Astrocyte (in vitro differentiated cells and primary cell): Measurements from ENCODE around the gene GCK. TPM values are rescaled to one million over a fixed set of nuclear protein-coding genes. Genes with fewer than 3 reads are reported as not detected.
"Not testable (repeated sequence)": the region's sequence is repeated elsewhere in the genome, so short reads cannot be mapped to it uniquely, and the experiment has no call there.

Experiments used
- DNase-seq: peaks from one replicate; pipeline ENCODE4 v3.0.0-alpha.2; 2010; ENCODE audit warnings: low read depth
- FAIRE-seq: peaks from 2 replicates; lab custom pipeline; 2011; peaks lifted over from hg19 to GRCh38; lab: Jason Lieb, UNC
- H2AFZ ChIP-seq: 2 replicates; pipeline ENCODE4 v1.6.0; 2012; ENCODE audit warnings: low read depth, low read length, inconsistent platforms
- H3K27ac ChIP-seq: 2 replicates; pipeline ENCODE4 v1.5.1; 2011; ENCODE audit warnings: low read depth, low read length, inconsistent platforms
- H3K27me3 ChIP-seq: 2 replicates; pipeline ENCODE4 v1.6.0; 2011; ENCODE audit warnings: low read length, inconsistent platforms; ENCODE audit not compliant: insufficient read depth
- H3K36me3 ChIP-seq: 2 replicates; pipeline ENCODE4 v1.5.1; 2011; ENCODE audit warnings: low read length, inconsistent platforms; ENCODE audit not compliant: insufficient read depth
- H3K4me1 ChIP-seq: 2 replicates; pipeline ENCODE4 v1.5.1; 2011; ENCODE audit warnings: low read length, inconsistent platforms; ENCODE audit not compliant: insufficient read depth
- H3K4me2 ChIP-seq: 2 replicates; pipeline ENCODE4 v1.6.0; 2012; ENCODE audit warnings: low read length, inconsistent platforms
- H3K4me3 ChIP-seq: 2 replicates; pipeline ENCODE4 v1.5.1; 2011; ENCODE audit warnings: low read depth, mild to moderate bottlenecking, low read length, inconsistent platforms; ENCODE audit not compliant: insufficient read depth
- H3K79me2 ChIP-seq: 2 replicates; pipeline ENCODE4 v1.6.0; 2012; ENCODE audit warnings: mild to moderate bottlenecking, low read length, inconsistent platforms; ENCODE audit not compliant: insufficient read depth
- H3K9ac ChIP-seq: 2 replicates; pipeline ENCODE4 v1.6.0; 2012; ENCODE audit warnings: mild to moderate bottlenecking, low read length, inconsistent platforms
- H3K9me3 ChIP-seq: 2 replicates; pipeline ENCODE4 v1.5.1; 2012; ENCODE audit warnings: low read depth, mild to moderate bottlenecking, low read length, inconsistent platforms; ENCODE audit not compliant: insufficient read depth
- H4K20me1 ChIP-seq: 2 replicates; pipeline ENCODE4 v1.6.0; 2012; ENCODE audit warnings: low read length, inconsistent platforms; ENCODE audit not compliant: insufficient read depth
- H3K27ac Mint-ChIP-seq: one replicate; pipeline ENCODE4 v1.8.0; 2021; ENCODE audit warnings: mild to moderate bottlenecking, mixed read lengths; ENCODE audit not compliant: unreplicated experiment
- H3K27me3 Mint-ChIP-seq: one replicate; pipeline ENCODE4 v1.8.0; 2021; ENCODE audit warnings: low read depth, mixed read lengths; ENCODE audit not compliant: unreplicated experiment
- H3K36me3 Mint-ChIP-seq: one replicate; pipeline ENCODE4 v1.8.0; 2021; ENCODE audit warnings: low read depth, mixed read lengths; ENCODE audit not compliant: unreplicated experiment
- H3K4me1 Mint-ChIP-seq: one replicate; pipeline ENCODE4 v1.8.0; 2021; ENCODE audit warnings: low read depth, mixed read lengths; ENCODE audit not compliant: unreplicated experiment
- H3K4me3 Mint-ChIP-seq: one replicate; pipeline ENCODE4 v1.8.0; 2021; ENCODE audit warnings: mild to moderate bottlenecking, moderate library complexity, mixed read lengths; ENCODE audit not compliant: unreplicated experiment
- H3K9me3 Mint-ChIP-seq: one replicate; pipeline ENCODE4 v1.8.0; 2021; ENCODE audit warnings: mild to moderate bottlenecking, mixed read lengths; ENCODE audit not compliant: unreplicated experiment
- EZH2 ChIP-seq: IDR thresholded peaks from 2 replicates; pipeline ENCODE4 v1.6.1; 2012; ENCODE audit warnings: mild to moderate bottlenecking, low read length, inconsistent platforms; ENCODE audit not compliant: insufficient read depth
- total RNA-seq: library from RNA; stranded (reverse); gene quantifications from 2 replicates; pipeline ENCODE4 v1.2.1, GENCODE V29; 2021
- TF ChIP-seq, protein P1 (sequence below): IDR thresholded peaks from 2 replicates; pipeline ENCODE4 v1.5.1; 2011; ENCODE audit warnings: low read depth, mild to moderate bottlenecking, inconsistent platforms, low read length, moderate library complexity; ENCODE audit not compliant: insufficient read depth

The GCK gene
- total RNA-seq, 1 donor from 2014 or later, result not detected

DNA sequence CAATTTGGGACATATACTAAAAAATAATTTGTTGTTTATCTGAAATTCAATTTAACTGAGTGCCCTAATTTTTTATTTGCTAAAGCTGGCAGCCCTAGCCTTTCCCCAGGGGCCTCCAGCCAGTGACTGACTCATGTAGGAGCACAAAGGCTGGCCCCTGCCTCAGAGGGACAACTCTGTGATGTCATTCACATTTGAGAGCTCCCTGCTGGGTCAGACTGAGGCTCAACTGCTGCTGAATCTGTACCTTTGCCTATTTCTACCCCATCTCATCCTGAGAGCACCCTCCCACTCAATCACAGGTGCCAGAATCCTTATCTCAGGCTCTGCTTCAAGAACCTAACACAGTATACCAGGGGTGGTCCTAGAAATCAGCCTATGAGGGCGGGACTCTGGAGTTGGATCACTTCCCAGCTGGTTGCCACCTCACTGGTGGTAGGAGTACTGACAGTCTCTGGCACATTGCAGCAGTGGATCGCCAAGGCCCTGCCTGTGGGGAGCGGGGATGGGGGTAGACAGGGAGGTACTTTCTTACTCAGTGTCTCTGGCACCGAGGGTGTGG lies 11.6 kb downstream of the GCK start:
- Histone ChIP-seq H4K20me1 (no peaks in the 10 kb centered on the region), H3K27me3 (no peaks in the 10 kb centered on the region), H2AFZ (peak overlapping the region; percentile 26), H3K36me3 (no peaks in the 10 kb centered on the region), H3K4me2 (peak overlapping the region; percentile 57), H3K9ac (peak overlapping the region; percentile 12), H3K4me1 (peaks cover 13% of the 10 kb centered on the region), H3K79me2 (no peaks in the 10 kb centered on the region), H3K4me3 (no peak overlapping the region), H3K27ac (no peak overlapping the region), H3K9me3 (peaks cover 4% of the 10 kb centered on the region)
- H3K27ac Mint-ChIP-seq, result peak overlapping the region; percentile 64
- peaks cover 9% of the 10 kb centered on the region for H3K9me3 Mint-ChIP-seq
- H3K27me3 Mint-ChIP-seq, result peaks cover 15% of the 10 kb centered on the region
- no peak for TF ChIP-seq EZH2
- TF ChIP-seq, protein P1, sequence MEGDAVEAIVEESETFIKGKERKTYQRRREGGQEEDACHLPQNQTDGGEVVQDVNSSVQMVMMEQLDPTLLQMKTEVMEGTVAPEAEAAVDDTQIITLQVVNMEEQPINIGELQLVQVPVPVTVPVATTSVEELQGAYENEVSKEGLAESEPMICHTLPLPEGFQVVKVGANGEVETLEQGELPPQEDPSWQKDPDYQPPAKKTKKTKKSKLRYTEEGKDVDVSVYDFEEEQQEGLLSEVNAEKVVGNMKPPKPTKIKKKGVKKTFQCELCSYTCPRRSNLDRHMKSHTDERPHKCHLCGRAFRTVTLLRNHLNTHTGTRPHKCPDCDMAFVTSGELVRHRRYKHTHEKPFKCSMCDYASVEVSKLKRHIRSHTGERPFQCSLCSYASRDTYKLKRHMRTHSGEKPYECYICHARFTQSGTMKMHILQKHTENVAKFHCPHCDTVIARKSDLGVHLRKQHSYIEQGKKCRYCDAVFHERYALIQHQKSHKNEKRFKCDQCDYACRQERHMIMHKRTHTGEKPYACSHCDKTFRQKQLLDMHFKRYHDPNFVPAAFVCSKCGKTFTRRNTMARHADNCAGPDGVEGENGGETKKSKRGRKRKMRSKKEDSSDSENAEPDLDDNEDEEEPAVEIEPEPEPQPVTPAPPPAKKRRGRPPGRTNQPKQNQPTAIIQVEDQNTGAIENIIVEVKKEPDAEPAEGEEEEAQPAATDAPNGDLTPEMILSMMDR, result no peak
- DNase-seq, result peak; percentile 51
- no peak overlapping the region for H3K4me3 Mint-ChIP-seq
- FAIRE-seq, result no peak
- H3K36me3 Mint-ChIP-seq, result peaks cover 6% of the 10 kb centered on the region
- H3K4me1 Mint-ChIP-seq, result peaks cover 13% of the 10 kb centered on the region

DNA sequence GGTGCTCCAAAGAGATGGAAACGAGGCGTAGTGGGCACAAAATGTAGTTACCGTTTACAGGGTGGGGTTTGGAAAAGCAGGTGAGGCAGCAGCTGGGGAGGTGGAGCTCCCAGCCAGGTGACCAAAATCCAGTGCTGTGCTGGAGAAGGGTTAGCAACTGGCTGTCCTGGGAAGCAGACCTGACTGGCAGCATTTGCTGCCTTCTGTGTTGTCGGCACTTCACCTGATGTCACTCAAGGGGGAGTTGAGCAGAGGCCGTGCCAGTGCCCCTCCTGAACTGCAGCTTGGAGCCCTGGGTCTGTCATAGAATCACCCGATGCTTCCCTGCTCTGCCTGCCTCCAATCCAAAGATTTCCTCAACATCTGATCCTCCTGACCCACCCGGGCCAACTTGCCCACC lies 12.8 kb downstream of the GCK start:
- TF ChIP-seq EZH2, result no peak
- TF ChIP-seq, protein P1, result no peak
- Histone ChIP-seq H4K20me1 (no peaks in the 10 kb centered on the region), H3K27ac (no peak overlapping the region), H3K4me1 (peaks cover 13% of the 10 kb centered on the region), H3K27me3 (no peaks in the 10 kb centered on the region), H3K4me3 (no peak overlapping the region), H3K4me2 (no peak overlapping the region), H3K36me3 (no peaks in the 10 kb centered on the region), H2AFZ (no peak overlapping the region), H3K9ac (no peak overlapping the region), H3K79me2 (no peaks in the 10 kb centered on the region), H3K9me3 (no peaks in the 10 kb centered on the region)
- Mint-ChIP-seq H3K27ac (peak overlapping the region; percentile 34), H3K4me3 (no peak overlapping the region), H3K36me3 (peaks cover 6% of the 10 kb centered on the region), H3K4me1 (peaks cover 13% of the 10 kb centered on the region), H3K27me3 (peaks cover 15% of the 10 kb centered on the region), H3K9me3 (peaks cover 3% of the 10 kb centered on the region)
- FAIRE-seq, result no peak
- no peak for DNase-seq

DNA sequence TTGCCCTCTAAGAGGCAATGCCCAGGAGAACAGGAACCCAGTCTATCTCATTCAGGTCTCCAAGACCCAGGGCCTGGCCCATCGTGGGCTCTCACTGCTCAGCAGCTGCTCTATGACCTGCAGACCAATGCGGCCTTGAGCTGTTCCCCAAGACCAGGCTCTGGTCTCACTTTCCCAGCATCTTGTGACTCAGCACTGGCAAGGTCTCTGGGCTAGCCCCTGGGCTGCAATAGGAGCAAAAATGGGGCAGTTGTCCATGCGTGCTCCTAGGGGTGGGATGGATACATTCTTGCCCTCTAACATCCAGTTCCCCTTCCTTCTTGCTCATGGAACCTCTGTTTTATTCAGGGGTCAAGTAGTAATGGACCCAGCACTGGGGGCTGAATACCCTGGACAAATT lies 13.5 kb downstream of the GCK start:
- Mint-ChIP-seq H3K9me3 (peaks cover 6% of the 10 kb centered on the region), H3K27ac (peak overlapping the region; percentile 34), H3K4me1 (peaks cover 13% of the 10 kb centered on the region), H3K27me3 (peaks cover 12% of the 10 kb centered on the region), H3K4me3 (no peak overlapping the region), H3K36me3 (peaks cover 6% of the 10 kb centered on the region)
- Histone ChIP-seq H2AFZ (no peak overlapping the region), H3K9ac (no peak overlapping the region), H3K4me3 (no peak overlapping the region), H4K20me1 (no peaks in the 10 kb centered on the region), H3K27me3 (no peaks in the 10 kb centered on the region), H3K4me1 (peaks cover 13% of the 10 kb centered on the region), H3K36me3 (no peaks in the 10 kb centered on the region), H3K9me3 (no peaks in the 10 kb centered on the region), H3K79me2 (no peaks in the 10 kb centered on the region), H3K4me2 (no peak overlapping the region), H3K27ac (no peak overlapping the region)
- FAIRE-seq (no peak), DNase-seq (no peak)
- TF ChIP-seq, protein P1, result no peak
- TF ChIP-seq EZH2, result no peak

DNA sequence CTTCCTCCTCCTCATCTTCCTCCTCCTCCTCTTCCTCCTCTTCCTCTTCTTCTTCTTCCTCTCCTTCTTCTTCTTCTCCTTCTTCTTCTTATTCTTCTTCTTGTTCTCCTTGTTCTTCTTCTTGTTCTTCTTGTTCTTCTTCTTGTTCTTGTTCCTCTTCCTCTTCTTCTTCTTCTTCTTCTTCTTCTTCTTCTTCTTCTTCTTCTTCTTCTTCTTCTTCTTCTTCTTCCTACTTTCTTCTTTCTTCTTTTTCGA lies 14.6 kb downstream of the GCK start:
- peaks cover 13% of the 10 kb centered on the region for H3K4me1 Mint-ChIP-seq
- H3K27me3 Mint-ChIP-seq, result peaks cover 13% of the 10 kb centered on the region
- H3K4me3 Mint-ChIP-seq, H3K27me3 ChIP-seq, DNase-seq, H3K4me2 ChIP-seq, H3K27ac Mint-ChIP-seq, H3K9me3 ChIP-seq, H2AFZ ChIP-seq, H4K20me1 ChIP-seq, H3K36me3 ChIP-seq, H3K27ac ChIP-seq, H3K79me2 ChIP-seq, H3K4me3 ChIP-seq, FAIRE-seq, H3K9me3 Mint-ChIP-seq, H3K9ac ChIP-seq, H3K36me3 Mint-ChIP-seq: not testable (repeated sequence)
- peaks cover 13% of the 10 kb centered on the region for H3K4me1 ChIP-seq
